KMS-11 (cell line): ENCODE measurements around the gene EXOC4.

Experiments used
- H2AFZ ChIP-seq: fragments of 200-600 bp; sonication (generic); 2 replicates; pipeline ENCODE4 v1.6.1; 2016; ENCODE audit warnings: antibody characterized with exemption, mixed run types, low read depth
- H3K27ac ChIP-seq: fragments of 200-600 bp; sonication (generic); 2 replicates; pipeline ENCODE4 v1.6.1; 2016; ENCODE audit warnings: mild to moderate bottlenecking, mixed run types
- H3K27me3 ChIP-seq: fragments of 200-600 bp; sonication (generic); 2 replicates; pipeline ENCODE4 v1.6.1; 2017; ENCODE audit warnings: mild to moderate bottlenecking, low read depth, mixed run types, moderate library complexity; ENCODE audit not compliant: insufficient read depth
- H3K36me3 ChIP-seq: fragments of 200-600 bp; sonication (generic); 2 replicates; pipeline ENCODE4 v1.6.1; 2017; ENCODE audit warnings: mild to moderate bottlenecking, mixed run types; ENCODE audit not compliant: insufficient read depth
- H3K4me1 ChIP-seq: fragments of 200-600 bp; sonication (generic); 2 replicates; pipeline ENCODE4 v1.6.1; 2016; ENCODE audit warnings: mild to moderate bottlenecking, low read depth, mixed run types; ENCODE audit not compliant: poor library complexity, severe bottlenecking
- H3K4me2 ChIP-seq: fragments of 200-600 bp; sonication (generic); 2 replicates; pipeline ENCODE4 v1.7.0; 2016; ENCODE audit warnings: mild to moderate bottlenecking, mixed run types
- H3K4me3 ChIP-seq: fragments of 200-600 bp; sonication (generic); IDR thresholded peaks from 2 replicates; pipeline ENCODE4 v1.6.1; 2017; ENCODE audit warnings: low read depth, low read length, mixed read lengths; ENCODE audit not compliant: insufficient read depth
- H3K79me2 ChIP-seq: fragments of 200-600 bp; sonication (generic); 2 replicates; pipeline ENCODE4 v1.6.1; 2016; ENCODE audit warnings: low read depth, mixed run types; ENCODE audit not compliant: insufficient read depth
- H3K9ac ChIP-seq: fragments of 200-600 bp; sonication (generic); 2 replicates; pipeline ENCODE4 v1.6.1; 2016; ENCODE audit warnings: mild to moderate bottlenecking, mixed run types
- H4K20me1 ChIP-seq: fragments of 200-600 bp; sonication (generic); 2 replicates; pipeline ENCODE4 v1.6.1; 2016; ENCODE audit warnings: mild to moderate bottlenecking, mixed run types; ENCODE audit not compliant: insufficient read depth
- TF ChIP-seq, protein P1 (sequence below): fragments of 200-600 bp; sonication (generic); conservative IDR thresholded peaks from 2 replicates; pipeline ENCODE4 v1.6.1; 2017; ENCODE audit warnings: low read depth, mild to moderate bottlenecking, antibody characterized with exemption, low read length, moderate library complexity, mixed read lengths

Gene EXOC4

DNA sequence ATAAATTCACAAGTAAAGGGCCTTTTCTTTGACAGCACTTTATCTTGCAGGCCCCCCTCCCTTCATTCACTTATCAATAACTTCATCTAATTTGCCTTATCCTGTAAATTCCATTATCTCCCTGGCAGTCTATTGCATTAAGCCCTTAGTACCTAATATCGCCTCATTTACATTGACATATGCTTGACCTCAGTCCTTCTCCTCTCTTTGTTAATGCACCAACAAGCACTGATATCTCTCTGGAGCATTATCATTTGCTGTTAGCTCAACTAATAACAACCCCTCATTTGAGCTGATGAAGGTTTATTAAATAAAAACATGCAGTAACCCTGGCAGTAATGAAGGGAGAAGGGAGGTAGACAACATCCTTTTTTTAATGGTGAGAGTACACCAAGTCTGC is 46.8 kb downstream of the EXOC4 start:
- no peaks in the 10 kb centered on the region for H3K79me2 ChIP-seq
- no peaks in the 10 kb centered on the region for H3K4me1 ChIP-seq
- no peaks in the 10 kb centered on the region for H3K27me3 ChIP-seq
- H4K20me1 ChIP-seq = no peaks in the 10 kb centered on the region
- H3K36me3 ChIP-seq = no peaks in the 10 kb centered on the region
- TF ChIP-seq, protein P1, sequence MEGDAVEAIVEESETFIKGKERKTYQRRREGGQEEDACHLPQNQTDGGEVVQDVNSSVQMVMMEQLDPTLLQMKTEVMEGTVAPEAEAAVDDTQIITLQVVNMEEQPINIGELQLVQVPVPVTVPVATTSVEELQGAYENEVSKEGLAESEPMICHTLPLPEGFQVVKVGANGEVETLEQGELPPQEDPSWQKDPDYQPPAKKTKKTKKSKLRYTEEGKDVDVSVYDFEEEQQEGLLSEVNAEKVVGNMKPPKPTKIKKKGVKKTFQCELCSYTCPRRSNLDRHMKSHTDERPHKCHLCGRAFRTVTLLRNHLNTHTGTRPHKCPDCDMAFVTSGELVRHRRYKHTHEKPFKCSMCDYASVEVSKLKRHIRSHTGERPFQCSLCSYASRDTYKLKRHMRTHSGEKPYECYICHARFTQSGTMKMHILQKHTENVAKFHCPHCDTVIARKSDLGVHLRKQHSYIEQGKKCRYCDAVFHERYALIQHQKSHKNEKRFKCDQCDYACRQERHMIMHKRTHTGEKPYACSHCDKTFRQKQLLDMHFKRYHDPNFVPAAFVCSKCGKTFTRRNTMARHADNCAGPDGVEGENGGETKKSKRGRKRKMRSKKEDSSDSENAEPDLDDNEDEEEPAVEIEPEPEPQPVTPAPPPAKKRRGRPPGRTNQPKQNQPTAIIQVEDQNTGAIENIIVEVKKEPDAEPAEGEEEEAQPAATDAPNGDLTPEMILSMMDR = no peak
- H3K4me3 ChIP-seq = no peak overlapping the region
- no peak overlapping the region for H2AFZ ChIP-seq
- H3K27ac ChIP-seq = no peak overlapping the region
- H3K4me2 ChIP-seq = no peak overlapping the region
- H3K9ac ChIP-seq = no peak overlapping the region

DNA sequence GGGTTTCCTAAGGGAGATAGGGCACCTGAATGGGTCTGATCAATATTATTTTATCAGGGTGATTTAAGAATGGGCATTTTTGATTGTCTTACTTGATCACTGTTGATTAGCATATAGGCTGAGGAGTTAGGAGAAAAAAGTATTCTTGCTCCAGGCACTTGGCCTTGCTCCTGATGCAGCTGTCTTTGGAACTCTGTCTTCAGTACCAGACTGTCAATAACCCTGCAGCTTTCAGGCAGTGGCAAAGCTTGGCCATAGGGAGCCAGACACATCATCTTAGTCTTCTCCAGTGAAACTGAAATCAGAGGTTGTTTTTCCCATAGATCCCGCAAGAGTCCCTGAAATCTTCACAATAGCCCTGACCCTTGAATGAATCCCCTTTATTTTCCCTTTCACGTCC is 47.2 kb downstream of the EXOC4 start:
- no peak overlapping the region for H3K4me3 ChIP-seq
- no peaks in the 10 kb centered on the region for H3K79me2 ChIP-seq
- no peaks in the 10 kb centered on the region for H3K36me3 ChIP-seq
- no peaks in the 10 kb centered on the region for H3K4me1 ChIP-seq
- H3K27me3 ChIP-seq = no peaks in the 10 kb centered on the region
- no peak overlapping the region for H2AFZ ChIP-seq
- no peak overlapping the region for H3K27ac ChIP-seq
- no peak overlapping the region for H3K9ac ChIP-seq
- no peak overlapping the region for H3K4me2 ChIP-seq
- TF ChIP-seq, protein P1 = no peak
- no peaks in the 10 kb centered on the region for H4K20me1 ChIP-seq

DNA sequence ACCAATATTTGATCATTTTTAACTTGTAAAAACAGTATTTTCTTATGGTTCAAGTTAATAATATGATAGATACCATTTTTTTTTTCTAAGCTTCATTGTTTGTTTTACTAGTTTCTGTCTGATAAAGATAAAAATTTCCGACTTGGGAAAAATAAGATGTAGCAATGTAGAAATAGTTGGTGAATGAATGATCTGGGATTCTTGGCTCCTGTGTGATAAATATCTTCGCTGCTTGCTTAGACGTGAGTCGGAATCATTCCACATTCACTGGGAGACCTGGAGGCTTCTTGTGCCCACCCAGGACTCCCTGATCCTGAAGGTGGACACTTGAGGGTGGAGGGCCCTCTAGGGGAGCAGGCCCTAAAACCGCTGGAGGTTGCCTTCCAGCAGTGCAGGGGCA is 47.9 kb downstream of the EXOC4 start:
- TF ChIP-seq, protein P1 = no peak
- no peak overlapping the region for H2AFZ ChIP-seq
- no peak overlapping the region for H3K4me2 ChIP-seq
- H3K4me1 ChIP-seq = no peaks in the 10 kb centered on the region
- H3K36me3 ChIP-seq = no peaks in the 10 kb centered on the region
- H3K4me3 ChIP-seq = no peak overlapping the region
- no peak overlapping the region for H3K9ac ChIP-seq
- no peaks in the 10 kb centered on the region for H3K79me2 ChIP-seq
- H3K27ac ChIP-seq = no peak overlapping the region
- no peaks in the 10 kb centered on the region for H3K27me3 ChIP-seq
- H4K20me1 ChIP-seq = no peaks in the 10 kb centered on the region

DNA sequence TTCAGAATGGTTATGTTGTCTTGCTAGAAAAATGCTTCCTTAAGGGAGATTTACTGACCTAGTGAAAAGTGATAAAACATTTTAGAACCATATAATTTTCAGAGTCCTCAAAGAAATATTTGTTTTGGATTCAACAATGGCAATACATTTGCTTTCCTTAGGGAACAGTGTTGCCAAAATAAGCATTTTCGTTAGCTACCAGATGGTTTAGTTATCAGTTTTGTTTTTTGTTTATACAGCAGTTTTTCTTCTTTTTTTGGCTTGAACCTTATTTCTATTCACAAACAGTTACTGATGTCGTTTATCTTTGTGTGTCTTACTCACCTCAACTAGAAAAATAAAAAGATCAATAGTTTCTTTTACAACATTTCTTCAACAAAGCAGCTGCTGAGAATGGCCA is 48.6 kb downstream of the EXOC4 start:
- Histone ChIP-seq H3K27me3 (no peaks in the 10 kb centered on the region), H3K79me2 (no peaks in the 10 kb centered on the region), H3K4me3 (no peak overlapping the region), H3K4me1 (no peaks in the 10 kb centered on the region), H4K20me1 (no peaks in the 10 kb centered on the region), H2AFZ (no peak overlapping the region), H3K36me3 (no peaks in the 10 kb centered on the region), H3K9ac (no peak overlapping the region), H3K27ac (no peak overlapping the region), H3K4me2 (no peak overlapping the region)
- TF ChIP-seq, protein P1 = no peak

DNA sequence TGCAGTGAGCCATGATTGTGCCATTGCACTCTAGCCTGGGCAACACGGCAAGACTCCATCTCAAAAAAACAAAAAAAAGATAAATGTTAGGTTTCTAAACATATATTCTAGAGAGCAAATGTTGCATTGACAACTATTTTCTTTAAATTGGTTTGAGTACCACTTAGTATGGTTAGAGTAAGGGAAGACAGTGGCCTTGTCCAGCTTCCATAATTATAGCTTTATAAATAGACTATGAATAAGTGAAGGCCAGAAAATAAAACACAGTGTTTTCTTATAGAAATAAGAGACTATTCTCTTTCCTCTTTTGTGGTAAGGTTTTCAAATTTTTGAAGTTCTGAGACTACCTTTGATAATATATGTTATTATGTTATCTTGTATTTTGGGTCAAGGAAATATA is 50.5 kb downstream of the EXOC4 start:
- no peaks in the 10 kb centered on the region for H3K4me1 ChIP-seq
- no peaks in the 10 kb centered on the region for H3K27me3 ChIP-seq
- no peaks in the 10 kb centered on the region for H3K36me3 ChIP-seq
- no peak overlapping the region for H3K4me3 ChIP-seq
- no peak overlapping the region for H2AFZ ChIP-seq
- H3K4me2 ChIP-seq = no peak overlapping the region
- H3K79me2 ChIP-seq = no peaks in the 10 kb centered on the region
- TF ChIP-seq, protein P1 = no peak
- H4K20me1 ChIP-seq = no peaks in the 10 kb centered on the region
- no peak overlapping the region for H3K27ac ChIP-seq
- no peak overlapping the region for H3K9ac ChIP-seq
